NCI-H524 (cell line): ENCODE data around the gene OR7E24.

ENCODE experiments used
- DNase-seq, 2 experiments: peaks; one replicate each; lab custom pipeline; 2025; lab: John Stamatoyannopoulos, UW

OR7E24 gene

GRCh38 chr19:9250630-9251029 is at the start of gene OR7E24:
OR7E24 (plus strand) TSS chr19:9250930; CDS start chr19:9251044, 114 bp downstream.
- DNase-seq: no peak

GRCh38 chr19:9205501-9206113 is 45.1 kb upstream of the OR7E24 start:
- peak; percentile 31 to 65 for DNase-seq

GRCh38 chr19:9219489-9219888 is 31.2 kb upstream of the OR7E24 start, which contains the start of gene OR7D4:
OR7D4 (minus strand) TSS chr19:9219589; CDS start chr19:9214837, 4,752 bp downstream.
- no peak for DNase-seq

- no peak for DNase-seq
Measured at GRCh38 chr19:9251236-9251635, 506 bp downstream of the OR7E24 start.

- peak in 1 of 2 experiments; percentile 12 for DNase-seq
Measured at GRCh38 chr19:9283485-9283884, 32.8 kb downstream of the OR7E24 start.

- no peak for DNase-seq
Measured at GRCh38 chr19:9289231-9289884, 38.6 kb downstream of the OR7E24 start.

- no peak for DNase-seq
Measured at GRCh38 chr19:9295411-9295849, 44.7 kb downstream of the OR7E24 start.

GRCh38 chr19:9296336-9296735 is 45.6 kb downstream of the OR7E24 start:
- DNase-seq: no peak
